GM10248 (cell line): ENCODE measurements around the gene NFATC2.

Experiments
- CTCF ChIA-PET: fragments of 300-600 bp; sonication (Branson Sonifier 250); formaldehyde crosslinking; extraction: SDS; loops from one replicate; lab custom pipeline; 2021; ENCODE audit warnings: antibody characterized with exemption; lab: Yijun Ruan, JAX
- POLR2A ChIA-PET: fragments of 350-650 bp; sonication (Branson Sonifier 250); formaldehyde crosslinking; extraction: SDS; loops from one replicate; lab custom pipeline; 2020; ENCODE audit warnings: antibody characterized with exemption; lab: Yijun Ruan, JAX
- DNase-seq: peaks from one replicate; pipeline ENCODE4 v3.0.0; 2012; ENCODE audit errors: extremely low spot score
- TF ChIP-seq, protein P1 (sequence below): IDR thresholded peaks from 2 replicates; pipeline ENCODE4 v1.5.1; 2012; ENCODE audit warnings: mild to moderate bottlenecking, low read depth; ENCODE audit errors: extremely low read depth, missing control alignments, control extremely low read depth

NFATC2 gene

DNA sequence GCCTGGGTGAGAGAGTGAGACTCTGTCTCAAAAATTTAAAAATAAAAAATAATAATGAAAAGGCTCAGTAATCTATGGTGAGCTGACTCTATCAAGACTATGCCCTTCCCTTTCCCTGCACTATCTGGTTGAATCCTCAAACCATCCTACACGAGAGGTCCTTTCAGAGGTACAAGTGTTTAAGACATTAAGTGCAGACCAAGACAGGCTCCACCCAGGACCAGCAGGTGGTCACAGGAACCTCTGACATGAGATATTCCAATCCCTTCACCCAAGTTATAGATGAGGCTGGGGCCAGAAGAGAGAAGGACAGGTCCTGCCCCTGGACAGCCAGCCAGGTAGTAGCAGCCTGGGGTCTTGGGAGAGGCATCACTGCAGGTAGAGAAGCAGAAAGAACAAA, 182.6 kb downstream of the NFATC2 start:
- ChIA-PET CTCF (interaction anchor here (1.4 kb wide), 1 partner anchor 12 kb away, joined by 5 read pairs; no protein-coding TSS in a partner anchor), POLR2A (no interaction called here)
- TF ChIP-seq, protein P1, sequence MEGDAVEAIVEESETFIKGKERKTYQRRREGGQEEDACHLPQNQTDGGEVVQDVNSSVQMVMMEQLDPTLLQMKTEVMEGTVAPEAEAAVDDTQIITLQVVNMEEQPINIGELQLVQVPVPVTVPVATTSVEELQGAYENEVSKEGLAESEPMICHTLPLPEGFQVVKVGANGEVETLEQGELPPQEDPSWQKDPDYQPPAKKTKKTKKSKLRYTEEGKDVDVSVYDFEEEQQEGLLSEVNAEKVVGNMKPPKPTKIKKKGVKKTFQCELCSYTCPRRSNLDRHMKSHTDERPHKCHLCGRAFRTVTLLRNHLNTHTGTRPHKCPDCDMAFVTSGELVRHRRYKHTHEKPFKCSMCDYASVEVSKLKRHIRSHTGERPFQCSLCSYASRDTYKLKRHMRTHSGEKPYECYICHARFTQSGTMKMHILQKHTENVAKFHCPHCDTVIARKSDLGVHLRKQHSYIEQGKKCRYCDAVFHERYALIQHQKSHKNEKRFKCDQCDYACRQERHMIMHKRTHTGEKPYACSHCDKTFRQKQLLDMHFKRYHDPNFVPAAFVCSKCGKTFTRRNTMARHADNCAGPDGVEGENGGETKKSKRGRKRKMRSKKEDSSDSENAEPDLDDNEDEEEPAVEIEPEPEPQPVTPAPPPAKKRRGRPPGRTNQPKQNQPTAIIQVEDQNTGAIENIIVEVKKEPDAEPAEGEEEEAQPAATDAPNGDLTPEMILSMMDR = no peak
- DNase-seq = no peak

DNA sequence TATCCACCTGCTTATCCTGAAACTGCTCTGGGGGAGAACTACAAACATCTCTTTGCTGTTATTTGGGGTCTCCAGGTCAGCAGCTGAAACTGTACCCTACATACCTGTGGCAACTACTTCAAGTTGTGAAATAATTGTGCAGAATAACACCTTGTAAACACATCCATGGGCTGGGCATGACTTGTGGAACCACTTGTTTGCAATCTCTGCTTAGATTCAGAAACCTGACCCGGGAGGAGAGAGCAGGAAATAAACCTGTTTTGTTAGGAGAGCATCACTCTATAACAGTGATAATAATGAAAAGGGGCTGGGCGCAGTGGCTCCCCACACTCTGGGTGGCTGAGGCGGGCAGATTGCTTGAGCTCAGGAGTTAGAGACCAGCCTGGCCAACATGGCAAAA, 183.1 kb downstream of the NFATC2 start:
- TF ChIP-seq, protein P1 = no peak
- ChIA-PET POLR2A (no interaction called here), CTCF (interaction anchor here (1.4 kb wide), 1 partner anchor 13 kb away, joined by 5 read pairs; no protein-coding TSS in a partner anchor)
- no peak for DNase-seq

DNA sequence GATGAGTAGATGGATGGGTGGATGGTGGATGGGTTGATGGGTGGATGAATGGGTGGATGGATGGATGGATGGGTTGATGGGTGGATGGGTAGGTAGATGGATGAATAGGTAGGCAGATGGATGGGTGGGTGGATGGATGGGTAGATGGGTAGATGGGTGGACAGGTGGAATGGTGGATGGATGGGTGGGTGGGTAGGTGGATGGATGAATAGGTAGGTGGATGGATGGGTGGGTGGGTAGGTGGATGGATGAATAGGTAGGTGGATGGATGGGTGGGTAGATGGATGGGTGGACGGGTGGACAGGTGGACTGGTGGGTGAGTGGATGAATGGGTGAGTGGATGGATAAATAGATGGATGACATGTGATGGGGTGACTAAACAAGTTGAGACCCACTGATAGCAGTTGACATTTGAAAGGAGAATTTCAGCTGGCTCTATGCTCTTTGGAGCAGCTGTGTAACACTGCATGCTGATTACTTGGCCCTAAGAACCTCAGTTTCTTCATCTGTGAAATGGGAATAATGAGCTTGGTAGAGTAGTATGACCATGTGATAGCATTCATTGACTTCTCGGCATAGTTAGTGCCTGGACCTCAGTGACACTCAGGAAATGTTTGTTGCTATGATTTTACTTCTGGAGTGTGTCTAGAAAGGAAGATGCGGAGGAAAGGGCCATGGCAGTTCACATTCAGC, 184.3 kb downstream of the NFATC2 start:
- TF ChIP-seq, protein P1 = no peak
- ChIA-PET CTCF (interaction anchor here (0.7 to 1.0 kb wide), 3 partner anchors 8 to 279 kb away, joined by 3 read pairs; no protein-coding TSS in a partner anchor), POLR2A (no interaction called here)

DNA sequence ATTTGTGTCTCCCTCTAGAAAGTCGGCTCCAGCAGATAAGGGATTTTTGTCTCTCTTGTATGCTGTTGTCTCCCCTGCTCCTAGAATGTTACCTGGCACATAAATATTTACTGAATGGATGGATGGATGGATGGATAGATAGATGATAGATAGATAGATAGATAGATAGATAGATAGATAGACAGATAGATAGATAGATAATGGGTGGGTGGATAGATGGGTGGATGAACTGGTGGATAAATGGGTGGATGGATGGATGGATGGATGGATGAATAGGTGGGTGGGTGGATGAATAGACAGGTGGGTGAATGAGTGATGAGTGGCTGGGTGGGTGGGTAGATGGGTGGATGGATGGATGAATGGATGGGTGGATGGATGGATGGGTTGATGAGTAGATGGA, 185.0 kb downstream of the NFATC2 start:
- no peak for DNase-seq
- ChIA-PET POLR2A (no interaction called here), CTCF (no interaction called here)
- TF ChIP-seq, protein P1 = no peak

More for the DNA sequence above, 184.3 kb downstream of the NFATC2 start:
- no peak for DNase-seq

DNA sequence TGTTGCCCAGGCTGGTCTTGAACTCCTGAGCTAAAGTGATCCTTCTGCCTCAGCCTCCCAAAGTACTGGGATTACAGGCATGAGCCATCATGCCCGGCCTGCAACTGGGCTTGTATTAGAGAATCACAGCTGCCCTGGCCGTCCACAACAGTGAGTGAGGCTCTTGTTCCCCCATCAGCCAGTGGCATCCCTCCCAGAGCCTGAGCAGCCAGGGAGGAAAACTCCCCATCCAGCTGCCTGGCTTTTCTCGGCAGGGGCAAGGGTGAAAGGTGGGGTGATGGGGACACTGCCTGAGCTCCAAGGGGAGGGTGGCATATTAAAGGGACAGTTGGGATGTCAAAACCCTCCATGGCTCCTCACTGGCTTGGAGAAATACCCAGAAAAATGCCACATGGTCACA, 185.6 kb downstream of the NFATC2 start:
- DNase-seq = no peak
- TF ChIP-seq, protein P1 = no peak
- ChIA-PET CTCF (no interaction called here), POLR2A (no interaction called here)

DNA sequence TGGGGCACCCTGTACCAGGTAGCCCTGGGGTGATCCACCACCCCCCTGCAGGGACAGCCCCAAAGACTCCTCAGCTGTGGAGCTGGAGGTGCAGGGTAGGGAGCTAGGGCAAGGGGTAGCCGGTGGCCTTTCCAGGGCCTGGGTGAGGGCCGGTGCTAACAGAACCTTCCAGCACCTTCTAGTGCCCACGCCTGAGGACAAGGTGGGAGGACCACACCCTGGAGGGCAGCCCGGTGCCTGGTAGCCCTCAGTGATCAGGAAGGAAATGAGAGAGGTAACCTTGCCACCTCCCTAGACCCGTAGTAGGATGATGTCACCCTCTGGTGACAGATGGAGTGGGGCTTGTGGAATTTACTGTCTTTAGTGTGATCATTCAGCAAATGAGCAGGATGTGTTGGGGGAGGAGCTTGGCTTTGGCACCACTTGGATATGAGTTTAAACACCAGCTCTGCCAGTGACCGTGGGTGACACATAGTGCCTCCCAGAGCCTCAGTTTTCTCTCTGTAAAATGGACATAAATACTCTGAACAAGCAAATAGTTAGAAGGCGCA, 187.7 kb downstream of the NFATC2 start:
- POLR2A ChIA-PET = no interaction called here

More for the DNA sequence above, 187.7 kb downstream of the NFATC2 start:
- TF ChIP-seq, protein P1 = no peak
- CTCF ChIA-PET = interaction anchor here (1.0 to 1.8 kb wide), 3 partner anchors 12 to 367 kb away, joined by 3 to 4 read pairs (median 4); no protein-coding TSS in a partner anchor
- no peak for DNase-seq
